ENCODE data around the gene IL17RE. TPM values are rescaled to one million over a fixed set of nuclear protein-coding genes. Genes with fewer than 3 reads are reported as not detected.
A peak's percentile ranks its signal among the peaks of the same experiment; 100 is the strongest.
"Not testable (repeated sequence)": the region's sequence is repeated elsewhere in the genome, so short reads cannot be mapped to it uniquely, and the experiment has no call there.

IL17RE gene
- total RNA-seq, 4 donors from 2014 or later = 49.2 to 116 (median 77.8) TPM

- Histone ChIP-seq H3K27ac (peak overlapping the region; percentile 50), H3K4me3 (no peak overlapping the region), H3K9me3 (no peaks in the 10 kb centered on the region), H3K27me3 (no peaks in the 10 kb centered on the region), H3K4me1 (peaks cover 48% of the 10 kb centered on the region), H3K36me3 (no peaks in the 10 kb centered on the region)
- WGBS = 50% methylated on average over 8 of the region's 8 CpGs
- DNase-seq (ENCODE audit: low spot score in 2 of 2) = no peak
- TF ChIP-seq POLR2AphosphoS5 (IDR thresholded peaks at IDR 0.05) = no peak
- TF ChIP-seq, protein P1, sequence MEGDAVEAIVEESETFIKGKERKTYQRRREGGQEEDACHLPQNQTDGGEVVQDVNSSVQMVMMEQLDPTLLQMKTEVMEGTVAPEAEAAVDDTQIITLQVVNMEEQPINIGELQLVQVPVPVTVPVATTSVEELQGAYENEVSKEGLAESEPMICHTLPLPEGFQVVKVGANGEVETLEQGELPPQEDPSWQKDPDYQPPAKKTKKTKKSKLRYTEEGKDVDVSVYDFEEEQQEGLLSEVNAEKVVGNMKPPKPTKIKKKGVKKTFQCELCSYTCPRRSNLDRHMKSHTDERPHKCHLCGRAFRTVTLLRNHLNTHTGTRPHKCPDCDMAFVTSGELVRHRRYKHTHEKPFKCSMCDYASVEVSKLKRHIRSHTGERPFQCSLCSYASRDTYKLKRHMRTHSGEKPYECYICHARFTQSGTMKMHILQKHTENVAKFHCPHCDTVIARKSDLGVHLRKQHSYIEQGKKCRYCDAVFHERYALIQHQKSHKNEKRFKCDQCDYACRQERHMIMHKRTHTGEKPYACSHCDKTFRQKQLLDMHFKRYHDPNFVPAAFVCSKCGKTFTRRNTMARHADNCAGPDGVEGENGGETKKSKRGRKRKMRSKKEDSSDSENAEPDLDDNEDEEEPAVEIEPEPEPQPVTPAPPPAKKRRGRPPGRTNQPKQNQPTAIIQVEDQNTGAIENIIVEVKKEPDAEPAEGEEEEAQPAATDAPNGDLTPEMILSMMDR (IDR thresholded peaks at IDR 0.05) = no peak
Observed at GRCh38 chr3:9898467-9899241, 4.0 kb upstream of the IL17RE start.

- WGBS = 44% methylated on average over 3 of the region's 3 CpGs
- no peak overlapping the region for H3K4me3 ChIP-seq
- H3K27ac ChIP-seq = peak overlapping the region; percentile 20
- H3K36me3 ChIP-seq = no peaks in the 10 kb centered on the region
- TF ChIP-seq POLR2A (IDR thresholded peaks at IDR 0.05) (no peak), POLR2AphosphoS5 (IDR thresholded peaks at IDR 0.05) (no peak), EP300 (IDR thresholded peaks at IDR 0.05) (no peak)
- TF ChIP-seq, protein P1 (IDR thresholded peaks at IDR 0.05) = no peak
- H3K9me3 ChIP-seq = no peaks in the 10 kb centered on the region
- peaks cover 49% of the 10 kb centered on the region for H3K4me1 ChIP-seq
- DNase-seq (ENCODE audit: low spot score in 2 of 2) = no peak
- H3K27me3 ChIP-seq = no peaks in the 10 kb centered on the region
Observed at GRCh38 chr3:9899289-9899791, 3.3 kb upstream of the IL17RE start.

- peaks cover 53% of the 10 kb centered on the region for H3K4me1 ChIP-seq
- DNase-seq (ENCODE audit: low spot score in 2 of 2); H3K4me3 ChIP-seq; H3K27ac ChIP-seq; H3K27me3 ChIP-seq; H3K9me3 ChIP-seq; H3K36me3 ChIP-seq: not testable (repeated sequence)
- 96% methylated on average over 6 of the region's 6 CpGs for WGBS
Observed at GRCh38 chr3:9900965-9901415, 1.7 kb upstream of the IL17RE start.

GRCh38 chr3:9901967-9902366, 681 bp upstream of the IL17RE start:
- H3K4me1 ChIP-seq = peaks cover 55% of the 10 kb centered on the region
- no peaks in the 10 kb centered on the region for H3K9me3 ChIP-seq
- no peak for DNase-seq (ENCODE audit: low spot score in 2 of 2)
- peak overlapping the region; percentile 89 for H3K27ac ChIP-seq
- no peaks in the 10 kb centered on the region for H3K27me3 ChIP-seq
- 67% methylated on average over 5 of the region's 5 CpGs for WGBS
- H3K4me3 ChIP-seq = no peak overlapping the region
- peaks cover 4% of the 10 kb centered on the region for H3K36me3 ChIP-seq
- TF ChIP-seq POLR2A (IDR thresholded peaks at IDR 0.05) = no peak
- no peak for TF ChIP-seq EP300 (IDR thresholded peaks at IDR 0.05)
- no peak for TF ChIP-seq POLR2AphosphoS5 (IDR thresholded peaks at IDR 0.05)
- TF ChIP-seq, protein P1 (IDR thresholded peaks at IDR 0.05) = no peak

GRCh38 chr3:9903238-9903624, 583 bp downstream of the IL17RE start:
- Histone ChIP-seq H3K9me3 (no peaks in the 10 kb centered on the region), H3K27ac (peak overlapping the region; percentile 89), H3K4me1 (peaks cover 47% of the 10 kb centered on the region), H3K27me3 (no peaks in the 10 kb centered on the region), H3K4me3 (peak overlapping the region; percentile 53), H3K36me3 (peaks cover 6% of the 10 kb centered on the region)
- WGBS = 17% methylated on average over 4 of the region's 4 CpGs
- DNase-seq (ENCODE audit: low spot score in 2 of 2) = no peak
- no peak for TF ChIP-seq POLR2A (IDR thresholded peaks at IDR 0.05)

- Histone ChIP-seq H3K4me3 (peak overlapping the region; percentile 53), H3K27ac (peak overlapping the region; percentile 89), H3K36me3 (peaks cover 13% of the 10 kb centered on the region), H3K9me3 (no peaks in the 10 kb centered on the region), H3K4me1 (peaks cover 46% of the 10 kb centered on the region), H3K27me3 (no peaks in the 10 kb centered on the region)
- WGBS = 68% methylated on average over 2 of the region's 4 CpGs
- no peak for TF ChIP-seq EP300 (IDR thresholded peaks at IDR 0.05)
- TF ChIP-seq POLR2AphosphoS5 (IDR thresholded peaks at IDR 0.05) = no peak
- TF ChIP-seq, protein P1 (IDR thresholded peaks at IDR 0.05) = no peak
- no peak for DNase-seq (ENCODE audit: low spot score in 2 of 2)
Observed at GRCh38 chr3:9903904-9904303, 1.3 kb downstream of the IL17RE start.
